ENCODE results near the gene STXBP5L. TPM values are rescaled to one million over a fixed set of nuclear protein-coding genes. Genes with fewer than 3 reads are reported as not detected.
"Not testable (repeated sequence)": the region's sequence is repeated elsewhere in the genome, so short reads cannot be mapped to it uniquely, and the experiment has no call there.

Gene STXBP5L
- total RNA-seq, 3 donors from 2014 or later = 0.34 to 7.3 (median 0.61) TPM

DNA sequence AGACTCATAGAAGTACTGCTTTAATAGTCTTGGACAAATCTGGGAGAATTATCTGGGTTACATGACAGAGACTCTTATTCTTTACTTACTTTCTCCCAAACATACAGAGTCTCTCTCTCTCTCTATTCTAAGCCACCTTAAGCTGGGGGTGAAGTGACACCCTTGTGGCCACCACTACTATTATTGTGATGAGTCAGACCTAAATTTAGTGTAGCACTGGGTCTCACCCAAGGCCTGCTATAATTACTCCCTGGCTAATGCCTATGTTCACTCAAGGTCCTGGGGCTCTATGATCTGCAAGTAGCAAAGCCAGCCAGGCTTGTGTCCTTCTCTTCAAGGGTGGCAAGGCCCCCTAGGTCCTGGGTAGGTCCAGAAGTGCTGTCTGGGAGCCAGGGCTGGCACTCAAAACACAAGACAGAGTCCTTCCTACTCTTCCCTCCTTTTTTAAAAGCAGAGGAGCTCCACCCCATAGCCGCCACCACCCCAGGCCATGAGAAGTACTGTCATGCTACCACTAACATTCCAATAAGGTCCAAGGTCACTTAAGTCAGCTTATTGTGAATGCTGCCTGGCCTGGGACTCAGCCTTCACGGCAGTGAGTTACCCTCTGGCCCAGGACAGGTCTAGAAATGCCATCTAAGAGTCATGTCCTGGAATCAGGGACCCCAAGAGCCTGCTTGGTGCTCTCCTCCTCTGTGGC, 454.2 kb downstream of the STXBP5L start:
- TF ChIP-seq, protein P1, sequence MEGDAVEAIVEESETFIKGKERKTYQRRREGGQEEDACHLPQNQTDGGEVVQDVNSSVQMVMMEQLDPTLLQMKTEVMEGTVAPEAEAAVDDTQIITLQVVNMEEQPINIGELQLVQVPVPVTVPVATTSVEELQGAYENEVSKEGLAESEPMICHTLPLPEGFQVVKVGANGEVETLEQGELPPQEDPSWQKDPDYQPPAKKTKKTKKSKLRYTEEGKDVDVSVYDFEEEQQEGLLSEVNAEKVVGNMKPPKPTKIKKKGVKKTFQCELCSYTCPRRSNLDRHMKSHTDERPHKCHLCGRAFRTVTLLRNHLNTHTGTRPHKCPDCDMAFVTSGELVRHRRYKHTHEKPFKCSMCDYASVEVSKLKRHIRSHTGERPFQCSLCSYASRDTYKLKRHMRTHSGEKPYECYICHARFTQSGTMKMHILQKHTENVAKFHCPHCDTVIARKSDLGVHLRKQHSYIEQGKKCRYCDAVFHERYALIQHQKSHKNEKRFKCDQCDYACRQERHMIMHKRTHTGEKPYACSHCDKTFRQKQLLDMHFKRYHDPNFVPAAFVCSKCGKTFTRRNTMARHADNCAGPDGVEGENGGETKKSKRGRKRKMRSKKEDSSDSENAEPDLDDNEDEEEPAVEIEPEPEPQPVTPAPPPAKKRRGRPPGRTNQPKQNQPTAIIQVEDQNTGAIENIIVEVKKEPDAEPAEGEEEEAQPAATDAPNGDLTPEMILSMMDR (IDR thresholded peaks at IDR 0.05) = no peak
- H3K36me3 ChIP-seq (ENCODE audit: low read depth) = no peaks in the 10 kb centered on the region
- intact Hi-C loops (cut with DNase I, micrococcal nuclease) = no loop called here
- no peak overlapping the region for H3K4me3 ChIP-seq
- H3K9me3 ChIP-seq = no peaks in the 10 kb centered on the region
- DNase-seq (no peak), ATAC-seq (no peak)
- no peaks in the 10 kb centered on the region for H3K4me1 ChIP-seq (ENCODE audit: low read depth)

DNA sequence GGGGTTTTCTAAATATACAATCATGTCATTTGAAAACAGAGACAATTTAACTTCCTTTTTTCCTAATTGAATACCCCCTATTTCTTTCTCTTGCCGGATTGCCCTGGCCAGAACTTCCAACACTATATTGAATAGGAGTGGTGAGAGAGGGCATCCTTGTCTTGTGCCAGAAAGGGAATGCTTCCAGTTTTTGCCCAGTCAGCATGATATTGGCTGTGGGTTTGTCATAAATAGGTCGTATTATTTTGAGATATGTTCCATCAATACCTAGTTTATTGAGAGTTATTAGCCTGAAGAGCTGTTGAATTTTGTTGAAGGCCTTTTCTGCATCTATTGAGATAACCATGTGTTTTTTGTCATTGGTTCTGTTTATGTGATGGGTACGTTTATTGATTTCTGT, 480.3 kb downstream of the STXBP5L start:
- H3K4me1 ChIP-seq (ENCODE audit: low read depth); intact Hi-C loops (cut with DNase I, micrococcal nuclease); H3K4me3 ChIP-seq; DNase-seq; ATAC-seq; H3K36me3 ChIP-seq (ENCODE audit: low read depth); H3K9me3 ChIP-seq: not testable (repeated sequence)

DNA sequence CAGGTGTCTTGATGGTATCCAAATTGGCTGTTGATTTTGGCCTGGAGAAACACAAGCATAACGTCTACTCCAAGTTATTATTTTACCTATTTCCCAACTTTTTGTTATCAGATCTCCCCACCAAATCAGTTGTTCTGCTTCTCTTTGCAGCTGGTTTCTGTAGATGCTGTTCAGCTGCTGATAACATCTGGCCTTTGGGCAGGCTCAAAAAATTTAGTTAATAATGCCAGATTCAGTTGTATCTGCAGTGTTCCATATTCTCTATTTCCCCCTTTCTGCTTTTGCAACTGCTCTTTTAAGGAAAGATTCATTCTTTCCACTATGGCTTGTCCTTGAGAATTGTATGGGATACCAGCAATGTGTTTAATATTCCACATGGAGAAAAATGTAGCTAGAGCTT, 488.0 kb downstream of the STXBP5L start:
- DNase-seq; H3K9me3 ChIP-seq; ATAC-seq; H3K36me3 ChIP-seq (ENCODE audit: low read depth); intact Hi-C loops (cut with DNase I, micrococcal nuclease); H3K4me3 ChIP-seq; H3K4me1 ChIP-seq (ENCODE audit: low read depth): not testable (repeated sequence)

DNA sequence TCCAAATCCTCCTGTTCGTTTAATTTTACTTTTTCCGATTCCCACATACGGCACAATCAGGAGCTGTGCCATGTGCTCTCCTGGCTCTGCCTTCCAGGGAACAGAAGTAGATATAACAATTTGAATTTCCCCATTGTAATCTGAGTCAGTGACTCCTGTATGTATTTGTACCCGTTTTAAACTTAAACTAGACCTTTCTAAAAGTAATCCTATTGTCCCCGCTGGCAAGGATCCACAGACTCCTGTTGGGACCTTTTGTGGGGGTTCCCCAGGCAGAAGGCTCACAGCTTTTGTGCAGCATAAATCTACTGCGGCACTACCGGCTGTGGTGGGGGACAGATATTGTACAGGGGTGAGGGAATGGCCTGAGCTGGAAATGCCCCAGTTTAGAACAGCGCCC, 490.0 kb downstream of the STXBP5L start:
- DNase-seq; intact Hi-C loops (cut with DNase I, micrococcal nuclease); H3K4me3 ChIP-seq; H3K9me3 ChIP-seq; ATAC-seq; H3K36me3 ChIP-seq (ENCODE audit: low read depth); H3K4me1 ChIP-seq (ENCODE audit: low read depth): not testable (repeated sequence)

DNA sequence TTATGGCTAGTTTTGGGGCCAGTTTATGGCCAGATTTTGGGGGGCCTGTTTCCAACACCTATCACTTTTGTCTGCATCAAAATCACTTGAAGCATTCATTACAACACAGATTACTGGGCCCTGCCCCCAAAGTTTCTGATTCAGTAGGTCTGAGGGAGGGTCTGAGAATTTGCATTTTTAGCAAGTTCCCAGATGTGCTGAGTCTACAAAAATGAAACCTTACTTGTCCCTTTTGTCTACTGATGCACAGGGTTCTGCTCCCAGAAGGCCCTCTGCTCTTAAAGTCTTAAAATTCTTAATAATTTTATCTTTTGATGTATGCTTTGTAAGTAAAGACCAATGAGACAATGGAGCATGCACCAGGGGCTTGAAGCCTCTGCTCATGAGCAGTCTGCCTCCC, 491.8 kb downstream of the STXBP5L start:
- Histone ChIP-seq H3K4me3 (no peak overlapping the region), H3K36me3 (ENCODE audit: low read depth) (no peaks in the 10 kb centered on the region), H3K4me1 (ENCODE audit: low read depth) (no peaks in the 10 kb centered on the region), H3K9me3 (no peaks in the 10 kb centered on the region)
- no peak for ATAC-seq
- intact Hi-C loops (cut with DNase I, micrococcal nuclease) = no loop called here
- DNase-seq = no peak
- TF ChIP-seq, protein P1 (IDR thresholded peaks at IDR 0.05) = no peak

DNA sequence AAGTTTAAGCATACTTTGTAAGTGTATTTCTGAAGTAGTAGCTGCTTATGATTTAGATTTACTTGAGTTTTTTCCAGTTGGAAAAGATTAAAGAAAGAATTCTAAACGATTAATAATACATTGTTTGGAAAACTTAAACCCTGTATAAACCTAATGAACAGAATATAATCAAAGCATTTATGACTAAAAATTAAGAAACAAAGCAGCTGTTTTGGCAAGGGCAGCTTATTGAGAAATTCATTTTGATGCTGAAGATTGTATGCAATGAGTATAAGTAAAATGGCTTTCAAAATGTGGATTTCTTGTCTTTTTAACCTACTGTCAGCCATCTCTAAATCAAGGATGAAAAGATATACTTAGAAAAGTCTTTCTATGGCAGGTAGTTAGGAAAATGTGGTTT, 497.6 kb downstream of the STXBP5L start:
- TF ChIP-seq, protein P1 (IDR thresholded peaks at IDR 0.05) = no peak
- intact Hi-C loops (cut with DNase I, micrococcal nuclease) = no loop called here
- Histone ChIP-seq H3K4me1 (ENCODE audit: low read depth) (no peaks in the 10 kb centered on the region), H3K9me3 (no peaks in the 10 kb centered on the region), H3K4me3 (no peak overlapping the region), H3K36me3 (ENCODE audit: low read depth) (no peaks in the 10 kb centered on the region)
- ATAC-seq = no peak
- DNase-seq = no peak

DNA sequence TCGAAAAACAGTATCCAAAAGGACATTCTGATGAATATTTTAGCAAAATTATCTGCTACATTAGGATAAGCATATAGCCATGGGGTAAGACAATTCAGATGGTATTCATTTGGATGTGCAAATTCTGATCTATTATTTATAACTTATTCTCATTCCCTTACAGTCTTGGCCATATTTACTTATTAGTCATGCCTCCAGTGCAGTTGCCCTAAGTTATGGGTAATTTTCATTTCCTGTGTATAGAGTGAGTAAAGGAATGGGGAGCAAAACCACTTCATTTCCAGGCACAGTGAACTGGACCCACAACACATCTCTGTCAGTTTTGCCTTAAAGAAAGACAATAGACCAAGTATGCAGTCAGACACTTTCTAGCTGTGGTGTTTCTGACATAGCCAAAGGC, 503.5 kb downstream of the STXBP5L start:
- DNase-seq = no peak
- H3K4me1 ChIP-seq (ENCODE audit: low read depth) = no peaks in the 10 kb centered on the region
- TF ChIP-seq, protein P1 (IDR thresholded peaks at IDR 0.05) = no peak
- intact Hi-C loops (cut with DNase I, micrococcal nuclease) = no loop called here
- ATAC-seq = no peak
- H3K4me3 ChIP-seq = no peak overlapping the region
- no peaks in the 10 kb centered on the region for H3K9me3 ChIP-seq
- no peaks in the 10 kb centered on the region for H3K36me3 ChIP-seq (ENCODE audit: low read depth)

All from mucosa of descending colon (tissue), 3 donors.